HG02970 (cell line): ENCODE measurements around the gene SPTBN1.

Source experiments
- ATAC-seq: cut with Tn5 transposase; IDR thresholded peaks from one replicate; pipeline ENCODE4 v1.9.1; 2021; ENCODE audit warnings: mild to moderate bottlenecking, moderate library complexity, moderate number of reproducible peaks; ENCODE audit not compliant: unreplicated experiment, low FRiP score

SPTBN1 gene

GRCh38 chr2:54618646-54619565 is 162.8 kb downstream of the SPTBN1 start:
- no peak for ATAC-seq

GRCh38 chr2:54619660-54620231 is 163.6 kb downstream of the SPTBN1 start:
- ATAC-seq, result no peak

- ATAC-seq, result no peak
Observed at GRCh38 chr2:54620948-54621347, 164.8 kb downstream of the SPTBN1 start.

GRCh38 chr2:54624591-54625071 is 168.5 kb downstream of the SPTBN1 start:
- no peak for ATAC-seq

GRCh38 chr2:54626131-54626530 is 170.0 kb downstream of the SPTBN1 start:
- ATAC-seq, result no peak

- no peak for ATAC-seq
Observed at GRCh38 chr2:54626884-54627283, 170.8 kb downstream of the SPTBN1 start.

- ATAC-seq, result no peak
Observed at GRCh38 chr2:54627973-54628372, 171.8 kb downstream of the SPTBN1 start.

- no peak for ATAC-seq
Observed at GRCh38 chr2:54628418-54628817, 172.3 kb downstream of the SPTBN1 start.

GRCh38 chr2:54628957-54629356 is 172.8 kb downstream of the SPTBN1 start:
- ATAC-seq, result no peak

GRCh38 chr2:54629390-54629789 is 173.3 kb downstream of the SPTBN1 start:
- no peak for ATAC-seq

GRCh38 chr2:54629914-54630857 is 174.1 kb downstream of the SPTBN1 start:
- no peak for ATAC-seq

GRCh38 chr2:54630858-54631497 is 174.9 kb downstream of the SPTBN1 start:
- ATAC-seq, result no peak

GRCh38 chr2:54631755-54632154 is 175.6 kb downstream of the SPTBN1 start:
- ATAC-seq, result no peak

- no peak for ATAC-seq
Observed at GRCh38 chr2:54632733-54633692, 176.9 kb downstream of the SPTBN1 start.

GRCh38 chr2:54634021-54634420 is 177.9 kb downstream of the SPTBN1 start:
- ATAC-seq, result no peak

- peak; percentile 64 for ATAC-seq
Observed at GRCh38 chr2:54634564-54635511, 178.7 kb downstream of the SPTBN1 start.

- ATAC-seq, result no peak
Observed at GRCh38 chr2:54635554-54636152, 179.5 kb downstream of the SPTBN1 start.
